GM12801 (cell line): ENCODE data around the gene PHF21B.

Source experiments
- CTCF ChIP-seq: IDR thresholded peaks from one replicate; pipeline ENCODE4 v1.5.1; 2011; ENCODE audit warnings: control low read depth; ENCODE audit not compliant: insufficient read length; ENCODE audit errors: extremely low read depth

The PHF21B gene

GRCh38 chr22:44995105-44995514 is 14.7 kb downstream of the PHF21B start:
- TF ChIP-seq CTCF: no peak

GRCh38 chr22:44994399-44995104 is 15.3 kb downstream of the PHF21B start:
- TF ChIP-seq CTCF: no peak

- TF ChIP-seq CTCF: no peak
Measured at GRCh38 chr22:44992166-44992565, 17.6 kb downstream of the PHF21B start.

GRCh38 chr22:44991218-44991617 is 18.6 kb downstream of the PHF21B start:
- no peak for TF ChIP-seq CTCF

- no peak for TF ChIP-seq CTCF
Measured at GRCh38 chr22:44990810-44991209, 19.0 kb downstream of the PHF21B start.

- no peak for TF ChIP-seq CTCF
Measured at GRCh38 chr22:44990328-44990727, 19.5 kb downstream of the PHF21B start.

GRCh38 chr22:44988671-44989070 is 21.1 kb downstream of the PHF21B start:
- no peak for TF ChIP-seq CTCF
